ENCODE data around the gene COL6A2. TPM values are rescaled to one million over a fixed set of nuclear protein-coding genes. Genes with fewer than 3 reads are reported as not detected.
"Not testable (repeated sequence)": the region's sequence is repeated elsewhere in the genome, so short reads cannot be mapped to it uniquely, and the experiment has no call there.

The COL6A2 gene
- total RNA-seq, 2 donors from 2014 or later, result 3.3 to 10.1 TPM

DNA sequence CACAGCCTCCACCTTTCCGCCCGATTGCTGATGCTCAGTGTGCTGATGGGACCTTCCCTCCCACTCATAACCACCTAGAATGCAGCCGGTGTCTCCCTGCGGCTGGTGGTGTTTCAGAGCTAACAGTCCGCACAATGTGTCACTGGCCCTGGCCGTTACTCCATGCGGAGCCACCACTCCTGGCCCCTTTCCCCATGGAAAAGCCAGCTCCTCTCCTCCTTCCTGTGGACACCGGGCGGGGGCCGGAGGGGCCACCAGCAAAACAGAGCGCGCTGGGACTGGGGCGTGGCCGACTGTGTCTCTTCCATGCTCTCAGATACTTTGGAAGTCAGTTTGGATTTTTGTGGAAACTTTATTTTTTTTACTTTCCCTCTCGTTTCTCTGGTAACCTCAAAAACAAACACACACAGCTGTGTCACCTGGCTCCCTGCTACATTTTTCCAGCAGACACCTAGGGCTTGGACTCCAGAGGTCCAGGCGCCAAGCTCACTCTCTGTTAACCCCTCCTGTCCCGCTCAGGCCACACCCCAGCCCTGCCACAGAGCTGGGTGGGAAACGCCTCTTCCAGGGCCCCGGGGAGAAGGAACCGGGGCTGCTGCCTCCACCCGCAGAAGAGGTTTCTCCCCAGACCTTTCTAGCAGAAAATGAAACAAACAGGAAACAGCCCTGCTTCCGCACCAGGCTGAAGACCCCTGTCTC, 32.5 kb upstream of the COL6A2 start:
- Mint-ChIP-seq H3K36me3 (ENCODE audit: low read depth) (no peaks in the 10 kb centered on the region), H3K4me1 (peaks cover 12% of the 10 kb centered on the region), H3K27ac (no peak overlapping the region), H3K27me3 (peaks cover 30% of the 10 kb centered on the region), H3K9me3 (no peaks in the 10 kb centered on the region), H3K4me3 (no peak overlapping the region)
- no peak for ATAC-seq (replicated peaks)

DNA sequence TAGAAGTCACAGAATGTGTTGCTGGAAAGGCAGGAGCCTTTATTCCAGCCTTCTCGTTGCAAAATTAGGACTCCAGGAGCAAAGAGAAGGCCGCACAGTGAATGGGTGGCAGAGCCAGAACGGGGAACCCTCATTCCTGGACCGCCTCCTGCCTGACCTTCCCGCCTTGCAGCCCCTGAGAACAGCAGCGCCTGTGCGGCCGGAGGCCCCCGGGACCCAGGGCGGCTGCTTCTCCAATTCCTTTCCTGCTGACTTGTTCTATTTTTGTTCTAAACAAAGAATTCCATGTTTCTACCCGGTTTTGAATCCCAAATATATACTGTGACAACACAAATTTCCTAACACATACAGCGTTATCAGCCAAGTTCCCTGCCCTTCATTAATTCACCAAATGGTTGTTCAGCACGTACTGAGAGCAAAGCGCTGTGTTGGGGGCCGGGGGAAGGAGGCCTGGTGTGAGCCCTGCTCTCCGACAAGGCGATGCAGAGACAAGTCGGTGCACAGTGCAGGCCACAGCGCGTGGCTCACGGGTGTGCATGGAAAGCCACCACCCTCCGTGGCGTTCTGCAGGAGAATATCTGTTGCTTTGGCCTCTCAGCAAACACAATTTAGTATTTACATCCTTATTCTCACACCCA, 31.9 kb upstream of the COL6A2 start:
- Mint-ChIP-seq H3K27ac (no peak overlapping the region), H3K4me3 (no peak overlapping the region), H3K27me3 (peaks cover 27% of the 10 kb centered on the region), H3K9me3 (no peaks in the 10 kb centered on the region), H3K36me3 (ENCODE audit: low read depth) (no peaks in the 10 kb centered on the region), H3K4me1 (peaks cover 8% of the 10 kb centered on the region)
- ATAC-seq (replicated peaks), result no peak

DNA sequence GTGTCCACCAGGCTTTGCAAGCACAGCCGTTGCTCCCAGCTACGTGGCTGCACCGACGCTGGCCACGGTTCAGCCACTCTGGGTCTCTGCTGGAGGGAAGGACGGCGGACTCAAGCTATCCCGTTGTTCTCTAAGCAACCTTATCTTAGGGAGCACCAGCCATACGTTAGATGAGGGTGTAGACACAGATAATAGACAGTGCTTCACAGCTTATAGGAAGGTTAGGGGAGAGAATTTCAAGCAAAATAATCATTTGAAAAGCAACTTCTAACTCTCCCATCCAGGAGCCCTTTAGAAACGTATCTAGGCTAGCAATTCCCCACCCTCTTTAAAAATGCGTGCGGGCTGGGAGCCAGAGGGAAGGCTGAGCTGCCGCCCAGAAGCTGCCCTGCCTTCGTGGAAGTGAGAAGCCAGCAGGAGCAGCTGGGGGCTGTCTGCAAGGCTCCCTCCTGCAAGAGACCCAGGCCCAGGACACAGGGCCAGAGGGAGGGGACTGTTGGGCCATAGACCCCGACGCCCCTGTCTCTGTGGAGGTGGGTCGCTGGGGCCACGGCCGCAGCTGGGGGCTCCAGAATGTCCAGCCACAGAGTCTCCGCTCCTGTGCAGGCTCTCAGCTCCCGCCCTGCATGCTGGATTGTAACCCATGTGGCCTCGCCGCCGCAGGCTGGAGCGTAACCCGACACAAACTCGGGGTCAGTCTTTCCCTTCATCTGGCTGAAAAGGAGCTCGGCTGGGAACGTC, 31.2 kb upstream of the COL6A2 start:
- H3K4me1 Mint-ChIP-seq, result peaks cover 1% of the 10 kb centered on the region
- no peaks in the 10 kb centered on the region for H3K36me3 Mint-ChIP-seq (ENCODE audit: low read depth)
- H3K9me3 Mint-ChIP-seq, result no peaks in the 10 kb centered on the region
- H3K4me3 Mint-ChIP-seq, result no peak overlapping the region
- ATAC-seq (replicated peaks), result no peak
- H3K27me3 Mint-ChIP-seq, result peaks cover 22% of the 10 kb centered on the region
- H3K27ac Mint-ChIP-seq, result no peak overlapping the region

DNA sequence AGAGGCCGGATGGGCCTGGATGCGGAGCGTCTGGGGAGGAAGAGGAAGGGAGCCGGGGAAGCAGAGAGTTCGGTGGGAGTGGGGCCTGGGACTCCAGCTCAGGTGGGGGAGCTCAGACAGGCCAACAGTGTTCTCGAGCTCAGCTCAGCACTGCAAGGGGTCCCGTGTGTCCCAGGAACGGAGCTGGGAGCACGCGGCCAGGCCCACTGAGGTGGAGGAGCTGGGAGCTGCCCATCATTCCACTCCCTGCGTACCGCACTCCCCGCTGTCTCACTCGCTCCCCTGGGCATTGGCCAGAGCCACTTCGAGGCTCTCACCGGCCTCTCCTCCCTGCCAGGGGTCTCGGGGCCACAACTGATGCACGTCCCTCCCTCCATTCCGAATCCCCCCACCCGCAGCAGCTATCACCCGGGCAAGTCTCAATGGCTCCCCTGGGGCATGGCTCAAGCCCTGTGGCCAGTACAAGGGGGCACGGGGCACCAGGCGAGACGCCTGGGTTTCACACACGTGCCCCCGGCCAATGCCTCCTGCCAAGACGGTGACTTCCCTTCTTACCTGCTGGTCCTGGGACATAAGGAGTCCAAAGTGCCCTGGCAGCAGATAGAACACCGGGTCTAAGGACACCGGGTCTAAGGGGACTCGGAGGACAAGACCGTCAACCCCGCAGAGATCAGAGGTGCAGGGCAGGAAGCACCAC, 30.3 kb upstream of the COL6A2 start:
- H3K4me1 Mint-ChIP-seq, result no peaks in the 10 kb centered on the region
- no peak overlapping the region for H3K4me3 Mint-ChIP-seq
- H3K9me3 Mint-ChIP-seq, result no peaks in the 10 kb centered on the region
- ATAC-seq (replicated peaks), result no peak
- H3K27me3 Mint-ChIP-seq, result peaks cover 13% of the 10 kb centered on the region
- H3K36me3 Mint-ChIP-seq (ENCODE audit: low read depth), result no peaks in the 10 kb centered on the region
- H3K27ac Mint-ChIP-seq, result no peak overlapping the region

DNA sequence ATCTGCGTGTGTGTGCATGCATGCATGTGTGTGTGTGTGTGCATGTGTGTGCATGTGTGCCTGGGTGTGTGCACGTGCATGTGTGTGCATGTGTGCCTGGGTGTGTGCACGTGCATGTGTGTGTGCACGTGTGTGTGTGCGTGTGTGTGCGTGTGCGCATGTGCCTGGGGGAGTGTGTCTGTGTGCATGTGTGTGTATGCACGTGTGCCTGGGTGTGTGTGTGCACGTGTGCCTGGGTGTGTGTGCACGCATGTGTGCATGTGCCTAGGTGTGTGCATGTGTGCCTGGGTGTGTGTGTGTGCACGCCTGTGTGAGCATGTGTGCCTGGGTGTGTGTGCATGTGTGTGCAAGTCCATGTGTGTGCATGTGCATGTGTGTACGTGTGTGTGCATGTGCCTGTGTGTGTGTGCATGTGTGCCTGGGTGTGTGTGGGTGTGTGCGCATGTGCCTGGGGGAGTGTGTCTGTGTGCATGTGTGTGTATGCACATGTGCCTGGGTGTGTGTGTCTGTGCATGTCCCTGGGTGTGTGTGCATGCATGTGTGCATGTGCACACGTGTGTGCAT, 29.3 kb upstream of the COL6A2 start:
- no peak for ATAC-seq (replicated peaks)
- no peaks in the 10 kb centered on the region for H3K4me1 Mint-ChIP-seq
- H3K9me3 Mint-ChIP-seq, result no peaks in the 10 kb centered on the region
- no peaks in the 10 kb centered on the region for H3K36me3 Mint-ChIP-seq (ENCODE audit: low read depth)
- peaks cover 13% of the 10 kb centered on the region for H3K27me3 Mint-ChIP-seq
- H3K4me3 Mint-ChIP-seq, result no peak overlapping the region
- no peak overlapping the region for H3K27ac Mint-ChIP-seq

DNA sequence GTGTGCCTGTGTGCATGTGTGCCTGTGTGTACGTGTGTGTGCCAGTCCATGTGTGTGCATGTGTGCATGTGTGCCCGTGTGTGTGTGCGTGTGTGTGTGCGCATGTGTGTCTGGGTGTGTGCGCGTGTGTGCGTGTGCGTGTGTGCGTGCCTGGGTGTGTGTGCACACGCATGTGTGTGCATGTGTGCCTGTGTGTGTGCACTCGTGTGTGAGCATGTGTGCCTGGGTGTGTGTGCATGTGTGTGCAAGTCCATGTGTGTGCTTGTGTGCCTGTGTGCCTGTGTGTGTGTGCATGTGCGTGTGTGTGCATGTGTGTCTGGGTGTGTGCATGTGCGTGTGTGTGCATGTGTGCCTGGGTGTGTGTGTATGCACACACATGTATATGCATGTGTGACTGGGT, 28.7 kb upstream of the COL6A2 start:
- H3K4me3 Mint-ChIP-seq, result no peak overlapping the region
- ATAC-seq (replicated peaks), result no peak
- H3K9me3 Mint-ChIP-seq, result no peaks in the 10 kb centered on the region
- H3K4me1 Mint-ChIP-seq, result no peaks in the 10 kb centered on the region
- peaks cover 13% of the 10 kb centered on the region for H3K27me3 Mint-ChIP-seq
- no peak overlapping the region for H3K27ac Mint-ChIP-seq
- H3K36me3 Mint-ChIP-seq (ENCODE audit: low read depth), result no peaks in the 10 kb centered on the region

DNA sequence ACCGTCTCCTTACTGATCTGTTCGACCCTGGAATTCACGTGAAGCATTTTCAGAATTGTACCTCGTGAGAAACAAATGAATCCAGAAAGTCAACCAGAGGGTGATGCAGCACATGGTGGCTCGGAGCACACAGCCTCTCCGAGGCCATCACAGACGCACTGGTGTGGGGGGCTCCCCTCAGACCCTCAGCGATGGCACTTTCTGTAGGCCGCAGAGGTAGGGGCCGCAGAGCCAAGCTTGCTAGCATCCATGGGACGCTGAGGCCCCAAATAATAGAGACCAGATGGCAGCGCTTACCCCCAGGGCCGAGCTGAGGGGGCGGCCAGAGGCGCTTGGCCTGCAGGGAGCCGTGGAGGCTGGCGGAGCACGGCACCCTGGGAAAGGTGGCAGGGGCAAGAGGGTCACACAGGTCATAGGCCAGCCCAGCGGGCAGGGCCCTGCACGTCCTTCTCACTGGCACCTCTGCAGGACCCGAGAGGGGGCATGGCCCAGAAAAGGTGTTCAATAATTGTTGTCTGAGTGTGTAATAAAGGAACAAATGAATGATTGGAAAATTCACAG, 28.1 kb upstream of the COL6A2 start:
- Mint-ChIP-seq H3K27me3 (peaks cover 8% of the 10 kb centered on the region), H3K4me3 (no peak overlapping the region), H3K27ac (no peak overlapping the region), H3K9me3 (no peaks in the 10 kb centered on the region), H3K4me1 (no peaks in the 10 kb centered on the region), H3K36me3 (ENCODE audit: low read depth) (no peaks in the 10 kb centered on the region)
- ATAC-seq (replicated peaks), result no peak

DNA sequence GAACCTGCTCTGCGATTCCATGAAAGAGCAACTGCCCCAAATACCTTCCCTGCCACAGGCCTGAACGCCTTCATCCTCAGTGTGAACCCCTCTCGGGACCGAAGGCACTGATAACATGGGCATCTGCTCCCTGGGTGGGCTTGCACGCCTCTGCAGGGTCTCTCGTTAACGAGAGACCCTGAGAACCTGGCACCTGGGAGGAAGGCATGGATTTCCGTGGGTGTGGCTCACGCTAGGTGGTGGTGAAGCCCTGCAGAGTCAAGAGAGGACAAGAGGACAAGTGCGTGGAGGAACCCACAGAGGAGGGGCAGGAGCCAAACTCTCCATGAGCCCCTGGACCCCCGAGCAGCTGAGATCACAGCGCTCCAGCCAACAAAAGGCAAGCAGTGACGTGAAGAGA, 26.8 kb upstream of the COL6A2 start:
- Mint-ChIP-seq H3K27ac (no peak overlapping the region), H3K4me3 (no peak overlapping the region), H3K4me1 (no peaks in the 10 kb centered on the region), H3K27me3 (peaks cover 2% of the 10 kb centered on the region), H3K36me3 (ENCODE audit: low read depth) (no peaks in the 10 kb centered on the region), H3K9me3 (no peaks in the 10 kb centered on the region)
- ATAC-seq (replicated peaks), result no peak

DNA sequence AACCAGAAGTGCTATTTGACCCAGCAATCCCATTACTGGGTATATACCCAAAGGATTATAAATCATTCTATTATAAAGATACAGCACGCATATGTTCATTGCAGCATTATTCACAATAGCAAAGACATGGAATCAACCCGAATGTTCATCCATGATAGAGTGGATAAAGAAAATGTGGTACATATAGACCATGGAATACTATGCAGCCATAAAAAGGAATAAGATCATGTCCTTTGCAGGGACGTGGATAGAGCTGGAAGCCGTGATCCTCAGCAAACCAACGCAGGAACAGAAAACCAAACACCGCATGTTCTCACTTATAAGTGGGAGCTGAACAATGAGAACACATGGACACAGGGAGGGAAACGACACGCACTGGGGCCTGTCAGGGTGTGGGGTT, 21.2 kb upstream of the COL6A2 start:
- H3K4me3 Mint-ChIP-seq; H3K27ac Mint-ChIP-seq; H3K9me3 Mint-ChIP-seq; ATAC-seq (replicated peaks); H3K36me3 Mint-ChIP-seq (ENCODE audit: low read depth); H3K27me3 Mint-ChIP-seq; H3K4me1 Mint-ChIP-seq: not testable (repeated sequence)

DNA sequence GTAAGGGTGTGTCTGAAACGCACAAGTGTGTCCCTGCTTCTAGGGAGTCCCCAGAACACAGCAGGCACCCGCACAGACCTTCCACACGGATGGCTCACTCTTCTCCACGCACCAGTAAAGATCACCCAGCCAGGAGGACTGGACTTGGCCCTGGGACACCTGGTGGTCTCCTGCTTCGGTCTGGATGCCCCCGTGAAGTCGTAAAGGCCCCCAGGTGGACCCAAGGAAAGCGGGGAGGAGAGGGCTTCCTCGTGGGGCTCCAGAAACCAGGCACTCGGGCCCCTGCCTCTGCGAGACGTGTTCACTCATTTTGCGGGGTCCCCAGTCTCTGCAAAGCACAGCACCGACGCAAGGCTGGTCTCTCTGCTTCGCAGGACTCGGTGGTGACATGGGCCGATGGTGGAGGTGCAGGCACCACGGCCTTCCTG, 20.2 kb upstream of the COL6A2 start:
- no peaks in the 10 kb centered on the region for H3K36me3 Mint-ChIP-seq (ENCODE audit: low read depth)
- H3K27me3 Mint-ChIP-seq, result no peaks in the 10 kb centered on the region
- no peaks in the 10 kb centered on the region for H3K4me1 Mint-ChIP-seq
- no peaks in the 10 kb centered on the region for H3K9me3 Mint-ChIP-seq
- no peak overlapping the region for H3K27ac Mint-ChIP-seq
- no peak for ATAC-seq (replicated peaks)
- H3K4me3 Mint-ChIP-seq, result no peak overlapping the region

DNA sequence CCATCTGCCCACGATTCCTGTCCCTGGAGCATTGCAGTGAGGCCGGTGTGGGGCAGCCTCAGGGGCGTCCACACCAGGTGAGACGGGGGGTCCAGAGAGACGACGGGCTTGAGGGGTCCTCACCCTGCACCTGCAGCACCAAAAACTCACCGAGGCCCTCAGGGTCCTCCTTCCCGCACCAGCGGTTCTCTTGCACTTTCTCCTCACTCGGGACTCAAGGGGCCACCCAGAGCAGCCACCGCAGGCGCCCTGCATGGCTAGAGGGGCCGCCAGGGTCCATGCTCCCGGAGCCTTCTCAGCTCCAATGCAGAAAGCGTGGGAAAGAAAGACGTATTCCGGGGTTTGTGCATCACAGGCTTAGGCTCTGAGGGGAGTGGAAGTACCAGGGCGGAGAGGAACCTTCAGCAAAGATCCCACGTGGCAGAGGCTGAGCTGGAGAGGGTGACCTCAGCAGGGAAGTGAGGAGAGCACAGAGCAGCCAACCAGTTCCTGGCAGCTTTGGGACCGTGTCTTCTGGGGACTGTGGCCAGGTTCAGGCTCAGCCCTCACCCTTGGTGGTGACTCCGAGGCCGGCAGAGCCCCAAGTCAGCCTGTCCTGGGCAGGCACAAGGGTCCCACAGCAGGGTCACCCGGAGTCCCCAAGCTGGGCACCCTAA, 19.5 kb upstream of the COL6A2 start:
- Mint-ChIP-seq H3K4me3 (no peak overlapping the region), H3K36me3 (ENCODE audit: low read depth) (no peaks in the 10 kb centered on the region), H3K9me3 (no peaks in the 10 kb centered on the region), H3K4me1 (no peaks in the 10 kb centered on the region), H3K27me3 (no peaks in the 10 kb centered on the region), H3K27ac (no peak overlapping the region)
- ATAC-seq (replicated peaks), result no peak

DNA sequence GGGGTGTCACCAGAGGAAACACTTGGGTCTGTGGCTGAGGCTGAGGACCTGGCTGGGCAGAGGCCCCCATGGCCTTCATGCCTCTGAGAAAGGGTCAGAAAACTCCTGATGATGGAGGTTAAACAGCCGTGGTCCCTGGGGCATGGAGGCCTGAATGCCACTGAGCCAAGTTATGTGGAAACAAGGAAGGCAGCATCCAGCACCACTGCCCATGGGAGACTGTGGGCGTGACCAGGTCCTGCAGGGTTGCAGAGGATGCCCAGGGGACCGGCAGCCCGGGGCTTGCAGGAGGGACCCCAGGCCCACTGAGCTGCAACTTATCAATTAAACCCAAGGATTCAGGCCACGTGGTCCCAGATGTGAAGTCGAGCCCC, 18.9 kb upstream of the COL6A2 start:
- ATAC-seq (replicated peaks), result no peak
- H3K27me3 Mint-ChIP-seq, result no peaks in the 10 kb centered on the region
- no peak overlapping the region for H3K27ac Mint-ChIP-seq

DNA sequence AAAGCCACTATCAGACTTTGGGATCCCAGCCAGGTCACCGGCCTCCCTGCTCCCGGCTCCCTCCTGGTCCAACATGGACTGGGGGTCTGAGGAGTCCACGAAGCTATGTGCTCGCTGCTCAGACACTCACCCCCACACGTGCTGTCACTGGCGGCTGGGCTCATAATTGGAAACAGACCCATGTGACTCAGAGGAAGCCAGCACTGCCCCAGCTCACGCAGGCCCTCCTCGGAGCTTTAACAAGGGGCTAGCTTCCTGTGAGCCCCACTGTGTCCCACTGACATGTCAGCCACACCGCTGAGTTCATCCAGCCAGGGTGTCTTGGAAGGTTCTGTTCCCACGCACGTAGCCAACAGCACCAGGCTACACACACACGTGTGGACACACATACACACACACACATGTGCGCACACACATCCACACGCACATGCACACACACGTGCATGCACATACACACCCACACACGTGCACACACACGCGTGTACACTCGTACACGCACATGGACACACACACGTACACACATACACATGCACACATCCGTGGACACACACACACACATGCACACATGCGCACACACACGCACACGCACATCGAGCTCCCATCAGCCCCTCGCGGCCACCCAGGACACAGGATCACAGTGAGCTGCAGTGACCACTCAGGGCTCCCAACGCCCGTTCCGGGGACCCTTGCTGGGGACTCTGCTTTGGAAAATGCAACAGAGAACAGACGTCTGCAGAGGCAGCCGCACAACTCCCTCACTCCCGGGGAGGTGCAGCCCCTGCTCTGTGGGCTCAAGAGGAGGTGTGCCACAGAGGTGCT, 18.4 kb upstream of the COL6A2 start:
- no peaks in the 10 kb centered on the region for H3K4me1 Mint-ChIP-seq
- no peak overlapping the region for H3K4me3 Mint-ChIP-seq
- no peak for ATAC-seq (replicated peaks)
- no peaks in the 10 kb centered on the region for H3K36me3 Mint-ChIP-seq (ENCODE audit: low read depth)
- H3K27ac Mint-ChIP-seq, result no peak overlapping the region
- H3K9me3 Mint-ChIP-seq, result no peaks in the 10 kb centered on the region
- no peaks in the 10 kb centered on the region for H3K27me3 Mint-ChIP-seq

More for the DNA sequence above, 18.9 kb upstream of the COL6A2 start:
- no peaks in the 10 kb centered on the region for H3K4me1 Mint-ChIP-seq
- no peaks in the 10 kb centered on the region for H3K9me3 Mint-ChIP-seq
- H3K4me3 Mint-ChIP-seq, result no peak overlapping the region
- no peaks in the 10 kb centered on the region for H3K36me3 Mint-ChIP-seq (ENCODE audit: low read depth)
